ENCODE measurements around the gene RDH16.

DNA sequence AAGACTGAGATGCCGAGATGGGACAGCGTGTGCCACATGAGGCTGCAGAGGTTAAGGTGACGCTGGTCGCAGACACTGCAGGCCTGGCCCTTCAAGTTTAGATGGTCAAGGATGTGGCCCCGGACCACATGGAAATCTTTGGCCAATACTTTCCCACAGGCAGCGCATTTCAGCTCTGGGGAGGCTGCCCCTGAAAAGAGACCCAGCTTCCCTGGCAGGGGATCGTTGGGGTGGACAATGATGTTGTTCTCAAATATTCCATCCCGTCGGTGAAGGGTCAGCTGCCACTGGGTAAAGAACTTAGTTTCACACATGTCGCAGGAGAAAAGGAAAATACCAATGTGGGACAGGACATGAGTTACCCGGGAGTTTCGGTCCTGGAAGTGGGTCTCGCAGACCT, 46.0 kb upstream of the RDH16 start:
- TF ChIP-seq TAF1 (IDR thresholded peaks at IDR 0.05; ENCODE audit: low read depth) (no peak), RAD21 (IDR thresholded peaks at IDR 0.05; ENCODE audit: low read depth) (no peak), ZBTB7A (IDR thresholded peaks at IDR 0.05; ENCODE audit: low read depth) (no peak), YY1 (IDR thresholded peaks at IDR 0.05; ENCODE audit: low read depth) (no peak), EP300 (IDR thresholded peaks at IDR 0.05; ENCODE audit: borderline replicate concordance) (no peak), FOXM1 (IDR thresholded peaks at IDR 0.05; ENCODE audit: borderline replicate concordance, low read depth) (no peak)
